H1 (cell line): ENCODE data around the gene C20orf141. TPM values are rescaled to one million over a fixed set of nuclear protein-coding genes. Genes with fewer than 3 reads are reported as not detected.

Experiments used
- CTCF ChIA-PET: fragments of 300-600 bp; sonication (Branson Sonifier 250); formaldehyde crosslinking; loops from one replicate; lab custom pipeline; 2021; ENCODE audit not compliant: partially characterized antibody; lab: Charles Lee
- POLR2A ChIA-PET: fragments of 300-600 bp; sonication (Branson Sonifier 250); formaldehyde crosslinking; loops from one replicate; lab custom pipeline; 2021; ENCODE audit warnings: inconsistent platforms; ENCODE audit not compliant: partially characterized antibody; lab: Charles Lee
- DNase-seq, 2 experiments: peaks; one replicate each; pipeline versions ENCODE4 v3.0.0 to v3.0.0-alpha.2; 2010 to 2022; ENCODE audit warnings: low spot score in 2 of 2, low read depth in 1 of 2, mixed read lengths in 1 of 2
- FAIRE-seq: peaks from 2 replicates; lab custom pipeline; 2011; peaks lifted over from hg19 to GRCh38; lab: Jason Lieb, UNC
- H2AFZ ChIP-seq: 2 replicates; pipeline ENCODE4 v1.8.1; 2012; ENCODE audit warnings: low read length, inconsistent platforms
- H2AK5ac ChIP-seq: 2 replicates; pipeline ENCODE4 v1.6.1; 2013; ENCODE audit warnings: low read depth, low read length
- H2BK120ac ChIP-seq: replicated peaks from 2 replicates; pipeline ENCODE3; 2013; ENCODE audit warnings: low read depth, low read length, inconsistent platforms
- H2BK12ac ChIP-seq: 2 replicates; pipeline ENCODE4 v1.6.1; 2013; ENCODE audit warnings: low read depth, low read length
- H2BK15ac ChIP-seq: 2 replicates; pipeline ENCODE4 v1.6.1; 2013; ENCODE audit warnings: low read length
- H2BK20ac ChIP-seq: 2 replicates; pipeline ENCODE4 v1.6.1; 2013; ENCODE audit warnings: low read length
- H2BK5ac ChIP-seq: 2 replicates; pipeline ENCODE4 v1.6.1; 2013; ENCODE audit warnings: low read depth, low read length
- H3K14ac ChIP-seq: 2 replicates; pipeline ENCODE4 v1.6.1; 2013; ENCODE audit warnings: inconsistent platforms; ENCODE audit not compliant: insufficient read length
- H3K18ac ChIP-seq: 2 replicates; pipeline ENCODE4 v1.6.1; 2013; ENCODE audit warnings: low read length; ENCODE audit errors: extremely low read depth
- H3K23ac ChIP-seq: 2 replicates; pipeline ENCODE4 v1.6.1; 2013; ENCODE audit warnings: inconsistent platforms; ENCODE audit not compliant: insufficient read length
- H3K23me2 ChIP-seq: 2 replicates; pipeline ENCODE4 v1.6.1; 2013; ENCODE audit warnings: low read depth, low read length
- H3K27ac ChIP-seq: 2 replicates; pipeline ENCODE4 v1.6.1; 2011; ENCODE audit warnings: low read depth, low read length, inconsistent platforms
- H3K27me3 ChIP-seq, 4 experiments: replicated peaks in 1 of 4; 1 replicate in 1 of 4; 2 replicates in 3 of 4; pipeline versions ENCODE4 v1.6.1 to v1.8.1; 2011 to 2013; ENCODE audit warnings: low read length in 3 of 4, mild to moderate bottlenecking in 3 of 4, inconsistent platforms in 2 of 4, mixed read lengths in 2 of 4, moderate library complexity in 1 of 4; ENCODE audit not compliant: control insufficient read depth in 3 of 4, insufficient read depth in 3 of 4; ENCODE audit errors: extremely low read depth in 1 of 4
- H3K36me3 ChIP-seq, 4 experiments: 2 replicates each; pipeline versions ENCODE4 v1.6.1 to v1.8.1; 2011 to 2013; ENCODE audit warnings: mild to moderate bottlenecking in 4 of 4, low read length in 3 of 4, moderate library complexity in 2 of 4, control low read depth in 1 of 4, inconsistent platforms in 1 of 4; ENCODE audit not compliant: insufficient read depth in 4 of 4, control insufficient read depth in 2 of 4
- H3K4ac ChIP-seq: replicated peaks from 2 replicates; pipeline ENCODE3; 2013; ENCODE audit warnings: low read length, low read depth, mixed read lengths, inconsistent platforms; ENCODE audit not compliant: insufficient read length
- H3K4me1 ChIP-seq, 4 experiments: replicated peaks in 1 of 4; 1 replicate in 1 of 4; 2 replicates in 3 of 4; pipeline versions ENCODE4 v1.6.1 to v1.8.1; 2011 to 2013; ENCODE audit warnings: low read length in 3 of 4, inconsistent platforms in 2 of 4, mixed read lengths in 1 of 4; ENCODE audit not compliant: insufficient read depth in 4 of 4, control insufficient read depth in 3 of 4
- H3K4me2 ChIP-seq, 2 experiments: 2 replicates each; pipeline versions ENCODE4 v1.6.1 to v1.8.1; 2011 to 2013; ENCODE audit warnings: low read depth in 2 of 2, low read length in 2 of 2, control low read depth in 1 of 2, inconsistent platforms in 1 of 2, mild to moderate bottlenecking in 1 of 2; ENCODE audit not compliant: insufficient read depth in 1 of 2
- H3K4me3 ChIP-seq, 4 experiments: fragments of 200-600, 300-600 bp in 1 of 4; sonication (generic), shearing (Covaris generic), sonication (Bioruptor Twin) in 1 of 4; 2 replicates each; pipeline versions ENCODE4 v1.5.1 to v1.8.1; 2011 to 2016; ENCODE audit warnings: low read length in 4 of 4, low read depth in 3 of 4, control low read depth in 2 of 4, inconsistent platforms in 2 of 4, mild to moderate bottlenecking in 2 of 4, mixed read lengths in 1 of 4, moderate library complexity in 1 of 4; ENCODE audit not compliant: insufficient read depth in 2 of 4; ENCODE audit errors: extremely low read depth in 1 of 4
- H3K56ac ChIP-seq: replicated peaks from 2 replicates; pipeline ENCODE3; 2013; ENCODE audit warnings: low read depth, mild to moderate bottlenecking, mixed read lengths, low read length, inconsistent platforms; ENCODE audit not compliant: insufficient read length
- H3K79me1 ChIP-seq: 2 replicates; pipeline ENCODE4 v1.6.1; 2013; ENCODE audit warnings: low read depth, low read length, control low read depth
- H3K79me2 ChIP-seq, 2 experiments: 2 replicates each; pipeline versions ENCODE4 v1.6.1 to v1.8.1; 2012 to 2013; ENCODE audit warnings: low read length in 2 of 2, mild to moderate bottlenecking in 2 of 2, inconsistent platforms in 1 of 2; ENCODE audit not compliant: insufficient read depth in 2 of 2, control insufficient read depth in 1 of 2
- H3K9ac ChIP-seq, 4 experiments: replicated peaks in 1 of 4; 1 replicate in 1 of 4; 2 replicates in 3 of 4; pipeline versions ENCODE4 v1.6.1 to v1.8.1; 2011 to 2013; ENCODE audit warnings: low read depth in 3 of 4, low read length in 3 of 4, control low read depth in 2 of 4, mild to moderate bottlenecking in 2 of 4, moderate library complexity in 2 of 4, inconsistent platforms in 1 of 4; ENCODE audit errors: extremely low read depth in 1 of 4
- H3K9me3 ChIP-seq, 2 experiments: 2 replicates each; pipeline versions ENCODE4 v1.6.1 to v1.8.1; 2012 to 2013; ENCODE audit warnings: mild to moderate bottlenecking in 2 of 2, moderate library complexity in 2 of 2, control low read depth in 1 of 2, inconsistent platforms in 1 of 2, low read depth in 1 of 2, low read length in 1 of 2, mixed read lengths in 1 of 2; ENCODE audit not compliant: insufficient read depth in 2 of 2
- H4K20me1 ChIP-seq, 2 experiments: replicated peaks in 1 of 2; 2 replicates each; pipeline versions ENCODE3 to v1.8.1; 2011 to 2013; ENCODE audit warnings: inconsistent platforms in 2 of 2, low read length in 2 of 2, mild to moderate bottlenecking in 1 of 2; ENCODE audit not compliant: insufficient read depth in 2 of 2, control insufficient read depth in 1 of 2
- H4K5ac ChIP-seq: 2 replicates; pipeline ENCODE4 v1.6.1; 2013; ENCODE audit warnings: low read length, low read depth, mixed read lengths, inconsistent platforms; ENCODE audit not compliant: insufficient read length
- H4K8ac ChIP-seq: 2 replicates; pipeline ENCODE4 v1.8.0; 2013; ENCODE audit warnings: mild to moderate bottlenecking, moderate library complexity, low read length, inconsistent platforms; ENCODE audit not compliant: insufficient read depth; ENCODE audit errors: extremely low read depth
- H4K91ac ChIP-seq: replicated peaks from 2 replicates; pipeline ENCODE3; 2013; ENCODE audit warnings: low read length, mixed read lengths, inconsistent platforms; ENCODE audit not compliant: insufficient read length
- BRCA1 ChIP-seq: IDR thresholded peaks from 2 replicates; pipeline ENCODE4 v1.6.1; 2012; ENCODE audit warnings: low read depth, low read length, improper control_type of control experiment
- CBX8 ChIP-seq: fragments of 300-800, 300-1000 bp; sonication (generic); IDR thresholded peaks from 2 replicates; pipeline ENCODE4 v1.7.1; 2016; ENCODE audit warnings: low read depth, low read length, borderline replicate concordance
- CTCF ChIP-seq, 3 experiments: IDR thresholded peaks; 1 replicate in 2 of 3; 2 replicates in 1 of 3; pipeline versions ENCODE4 v1.5.1 to v1.6.1; 2011; ENCODE audit warnings: low read length in 3 of 3, mild to moderate bottlenecking in 3 of 3, inconsistent platforms in 2 of 3, low read depth in 1 of 3, moderate library complexity in 1 of 3; ENCODE audit not compliant: insufficient read depth in 1 of 3; ENCODE audit errors: control extremely low read depth in 1 of 3
- EP300 ChIP-seq, 2 experiments: IDR thresholded peaks; 1 replicate in 1 of 2; 2 replicates in 1 of 2; pipeline ENCODE4 v1.6.1; 2011 to 2012; ENCODE audit warnings: low read depth in 2 of 2, low read length in 2 of 2, mild to moderate bottlenecking in 2 of 2, borderline replicate concordance in 1 of 2, inconsistent platforms in 1 of 2, moderate library complexity in 1 of 2
- WGBS, 2 experiments: shearing (Covaris generic) in 1 of 2; methylation state at CpG; one replicate each; pipeline versions ENCODE4 v1.1.6 to v1.1.7; 2013 to 2015; ENCODE audit warnings: low lambda C conversion rate in 2 of 2, mixed read lengths in 2 of 2, inconsistent platforms in 1 of 2, low coverage in 1 of 2, missing lambda C conversion rate in 1 of 2; ENCODE audit not compliant: insufficient replicate concordance in 2 of 2, insufficient coverage in 1 of 2, insufficient read length in 1 of 2; ENCODE audit errors: extremely low coverage in 1 of 2, missing lambda C conversion rate in 1 of 2; 5-methylcytosine and 5-hydroxymethylcytosine counted together
- polyA plus RNA-seq, 7 experiments: library from polyadenylated mRNA; depleted of rRNA in 3 of 7; stranded (reverse) in 5 of 7; unstranded in 2 of 7; fragments of >200 nt in 5 of 7; fragments of 200-250 nt in 2 of 7; gene quantifications; 1 replicate in 5 of 7; 2 replicates in 1 of 7; 4 replicates in 1 of 7; pipeline versions ENCODE4 v1.2.1 to v1.2.3, GENCODE V29; 2011 to 2013; ENCODE audit warnings: missing spikeins in 2 of 7, mixed read lengths in 2 of 7
- total RNA-seq: library from RNA; stranded (reverse); fragmentation: NEBNext Ultra II Directional; extraction: Animal tissue kit (Norgen Biotek cat#: 25700); gene quantifications from 2 replicates; pipeline ENCODE4 v1.2.1, GENCODE V29; 2021

Gene C20orf141
- total and polyA plus RNA-seq, 2 of the 8 experiments (the other 6 are each of a cell fraction or from before 2014, with no cell fraction given), result not detected

DNA sequence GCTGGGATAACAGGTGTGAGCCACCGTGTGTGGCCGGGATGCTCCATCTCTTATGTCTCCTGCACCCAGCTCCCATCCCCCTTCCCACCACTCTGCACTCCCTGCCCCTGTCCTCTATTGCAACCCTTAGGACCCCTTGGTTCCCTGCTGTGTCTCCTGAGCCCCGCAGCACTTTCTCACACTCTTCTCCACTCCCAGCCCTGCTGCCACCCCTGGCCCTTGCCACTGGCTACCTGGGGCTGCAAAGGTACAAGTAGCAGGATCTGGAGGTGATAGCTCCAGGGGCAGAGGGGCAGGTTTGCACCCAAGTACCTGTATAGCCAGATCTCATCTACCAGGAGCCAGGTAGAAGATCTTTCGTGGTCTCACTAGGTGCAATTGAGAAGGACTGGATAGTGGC, 7.8 kb upstream of the C20orf141 start:
- DNase-seq (no peak), FAIRE-seq (no peak)
- Histone ChIP-seq H2BK20ac (no peak overlapping the region), H3K79me2 (no peaks in the 10 kb centered on the region), H3K14ac (no peak overlapping the region), H3K36me3 (no peaks in the 10 kb centered on the region), H3K4ac (no peak overlapping the region), H4K91ac (no peak overlapping the region), H4K8ac (no peak overlapping the region), H3K4me1 (peaks cover 0 to 13% (median 8%) of the 10 kb centered on the region in 4 experiments; a peak in 6 of 7 replicates), H3K56ac (no peak overlapping the region), H3K27me3 (peaks cover 41 to 59% (median 53%) of the 10 kb centered on the region in 4 experiments), H3K27ac (no peak overlapping the region), H3K4me3 (no peak overlapping the region), H3K79me1 (no peaks in the 10 kb centered on the region), H3K23ac (no peak overlapping the region), H3K18ac (no peak overlapping the region), H2BK15ac (no peak overlapping the region), H4K5ac (no peak overlapping the region), H3K23me2 (peaks cover 4% of the 10 kb centered on the region; the same call in 1 of the 2 replicates), H3K4me2 (no peak overlapping the region), H2AFZ (no peak overlapping the region), H4K20me1 (peaks cover 0 to 2% of the 10 kb centered on the region in 2 experiments), H3K9ac (no peak overlapping the region)
- 74% methylated on average over 4 of the region's 4 CpGs; no CpG with 5 or more reads in 1 of the 2 experiments for WGBS, 2 experiments
- TF ChIP-seq CTCF (IDR thresholded peaks at IDR 0.05; ENCODE audit: control extremely low read depth in 1 of 3, insufficient read depth in 1 of 3, low read depth in 1 of 3, low read length in 3 of 3), result no peak
- no peak for TF ChIP-seq EP300 (IDR thresholded peaks at IDR 0.05; ENCODE audit: borderline replicate concordance in 1 of 2, low read depth in 2 of 2, low read length in 2 of 2)
- TF ChIP-seq BRCA1, result no peak
- TF ChIP-seq CBX8, result no peak
- TF ChIP-seq, all 59 proteins: peak for 0
- CTCF ChIA-PET, result interaction anchor here (0.9 to 2.0 kb wide), 2 partner anchors 50 to 54 kb away, joined by 3 to 8 read pairs; no protein-coding TSS in a partner anchor
- Histone ChIP-seq H2AK5ac (no peak overlapping the region), H2BK120ac (no peak overlapping the region), H3K9me3 (0 out of 4 replicates have a peak, but pooled peaks cover 0 to 1% of the 10 kb centered on the region in 2 experiments), H2BK5ac (no peak overlapping the region), H2BK12ac (no peak overlapping the region)
- POLR2A ChIA-PET, result interaction anchor here (1.4 kb wide), 1 partner anchor 51 kb away, joined by 4 read pairs; no protein-coding TSS in a partner anchor
